Measurements from ENCODE around the gene GCAT.

Gene GCAT

DNA sequence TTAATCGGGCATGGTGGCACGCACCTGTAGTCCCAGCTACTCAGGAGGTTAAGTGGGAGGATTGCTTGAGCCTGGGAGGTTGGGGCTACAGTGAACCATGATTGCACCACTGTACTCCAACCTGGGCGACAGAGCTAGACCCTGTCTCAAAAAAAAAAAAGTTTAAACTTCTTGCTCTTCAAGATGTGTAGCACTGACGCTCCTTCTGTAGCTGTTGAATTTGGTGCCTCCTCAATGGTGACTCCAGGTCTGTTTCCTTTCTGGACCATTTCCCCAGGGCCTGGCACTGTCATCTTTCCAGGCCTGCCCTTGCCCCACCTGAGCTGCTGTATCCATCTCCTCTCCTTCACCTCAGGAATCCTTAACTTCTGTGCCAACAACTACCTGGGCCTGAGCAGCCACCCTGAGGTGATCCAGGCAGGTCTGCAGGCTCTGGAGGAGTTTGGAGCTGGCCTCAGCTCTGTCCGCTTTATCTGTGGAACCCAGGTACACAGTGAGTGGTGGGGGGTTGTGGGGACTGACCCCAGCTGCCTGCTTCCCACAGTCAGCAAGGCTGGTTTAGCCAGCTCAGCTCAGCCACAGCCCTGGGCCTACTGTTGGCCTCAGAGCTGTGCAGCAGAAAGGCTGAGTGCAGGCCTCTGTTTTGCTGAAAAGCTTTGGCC is 2.1 kb downstream of the GCAT start:
- TF ChIP-seq, protein P1, sequence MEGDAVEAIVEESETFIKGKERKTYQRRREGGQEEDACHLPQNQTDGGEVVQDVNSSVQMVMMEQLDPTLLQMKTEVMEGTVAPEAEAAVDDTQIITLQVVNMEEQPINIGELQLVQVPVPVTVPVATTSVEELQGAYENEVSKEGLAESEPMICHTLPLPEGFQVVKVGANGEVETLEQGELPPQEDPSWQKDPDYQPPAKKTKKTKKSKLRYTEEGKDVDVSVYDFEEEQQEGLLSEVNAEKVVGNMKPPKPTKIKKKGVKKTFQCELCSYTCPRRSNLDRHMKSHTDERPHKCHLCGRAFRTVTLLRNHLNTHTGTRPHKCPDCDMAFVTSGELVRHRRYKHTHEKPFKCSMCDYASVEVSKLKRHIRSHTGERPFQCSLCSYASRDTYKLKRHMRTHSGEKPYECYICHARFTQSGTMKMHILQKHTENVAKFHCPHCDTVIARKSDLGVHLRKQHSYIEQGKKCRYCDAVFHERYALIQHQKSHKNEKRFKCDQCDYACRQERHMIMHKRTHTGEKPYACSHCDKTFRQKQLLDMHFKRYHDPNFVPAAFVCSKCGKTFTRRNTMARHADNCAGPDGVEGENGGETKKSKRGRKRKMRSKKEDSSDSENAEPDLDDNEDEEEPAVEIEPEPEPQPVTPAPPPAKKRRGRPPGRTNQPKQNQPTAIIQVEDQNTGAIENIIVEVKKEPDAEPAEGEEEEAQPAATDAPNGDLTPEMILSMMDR (IDR thresholded peaks at IDR 0.05; ENCODE audit: low read length): no peak
- no peak for TF ChIP-seq EZH2 (IDR thresholded peaks at IDR 0.05; ENCODE audit: borderline replicate concordance, low read length)
- Histone ChIP-seq H3F3A (ENCODE audit: insufficient read depth, low read length) (no peaks in the 10 kb centered on the region; the same call in 1 of the 2 replicates), H3K9ac (ENCODE audit: low read length) (no peak overlapping the region), H3K36me3 (ENCODE audit: insufficient read depth, low read length) (peaks cover 5% of the 10 kb centered on the region; the same call in 1 of the 2 replicates), H3K27me3 (ENCODE audit: insufficient read depth, low read length) (peaks cover 6% of the 10 kb centered on the region; the same call in 1 of the 2 replicates), H3K9me3 (ENCODE audit: low read length) (no peaks in the 10 kb centered on the region), H3K4me3 (ENCODE audit: low read depth, low read length, poor library complexity, severe bottlenecking) (no peak overlapping the region), H4K20me1 (ENCODE audit: insufficient read depth, low read length) (no peaks in the 10 kb centered on the region), H3K27ac (ENCODE audit: low read depth, low read length, poor library complexity, severe bottlenecking) (no peak overlapping the region), H3K4me1 (ENCODE audit: insufficient read depth, low read length, severe bottlenecking) (peaks cover 39% of the 10 kb centered on the region), H3K9me2 (ENCODE audit: low read depth, low read length) (no peaks in the 10 kb centered on the region), H2AFZ (ENCODE audit: low read length) (no peak overlapping the region), H3K4me2 (ENCODE audit: low read length) (no peak overlapping the region; the same call in 1 of the 2 replicates), H3K79me2 (ENCODE audit: insufficient read depth, low read length) (no peaks in the 10 kb centered on the region)

DNA sequence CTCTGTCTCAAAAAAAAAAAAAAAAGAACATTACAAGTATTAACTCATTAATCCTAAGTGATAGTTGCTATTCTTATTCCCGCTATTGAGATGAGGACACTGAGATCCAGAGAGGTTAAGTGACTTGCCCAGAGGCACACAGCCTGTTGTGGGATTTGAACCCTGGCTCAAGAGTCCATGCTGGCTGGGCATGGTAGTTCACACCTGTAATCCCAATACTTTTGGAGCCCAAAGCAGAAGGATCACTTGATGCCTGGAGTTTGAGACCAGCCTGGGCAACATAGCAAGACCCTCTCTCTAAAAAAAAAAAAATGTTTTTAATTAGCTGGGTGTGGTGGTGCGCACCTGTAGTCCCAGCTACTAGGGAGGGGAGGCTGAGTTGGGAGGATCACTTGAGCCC is 4.1 kb downstream of the GCAT start:
- no peak overlapping the region for H2AFZ ChIP-seq (ENCODE audit: low read length)
- TF ChIP-seq, protein P1 (IDR thresholded peaks at IDR 0.05; ENCODE audit: low read length): no peak
- no peak for TF ChIP-seq EZH2 (IDR thresholded peaks at IDR 0.05; ENCODE audit: borderline replicate concordance, low read length)
- H3F3A ChIP-seq (ENCODE audit: insufficient read depth, low read length): no peaks in the 10 kb centered on the region

DNA sequence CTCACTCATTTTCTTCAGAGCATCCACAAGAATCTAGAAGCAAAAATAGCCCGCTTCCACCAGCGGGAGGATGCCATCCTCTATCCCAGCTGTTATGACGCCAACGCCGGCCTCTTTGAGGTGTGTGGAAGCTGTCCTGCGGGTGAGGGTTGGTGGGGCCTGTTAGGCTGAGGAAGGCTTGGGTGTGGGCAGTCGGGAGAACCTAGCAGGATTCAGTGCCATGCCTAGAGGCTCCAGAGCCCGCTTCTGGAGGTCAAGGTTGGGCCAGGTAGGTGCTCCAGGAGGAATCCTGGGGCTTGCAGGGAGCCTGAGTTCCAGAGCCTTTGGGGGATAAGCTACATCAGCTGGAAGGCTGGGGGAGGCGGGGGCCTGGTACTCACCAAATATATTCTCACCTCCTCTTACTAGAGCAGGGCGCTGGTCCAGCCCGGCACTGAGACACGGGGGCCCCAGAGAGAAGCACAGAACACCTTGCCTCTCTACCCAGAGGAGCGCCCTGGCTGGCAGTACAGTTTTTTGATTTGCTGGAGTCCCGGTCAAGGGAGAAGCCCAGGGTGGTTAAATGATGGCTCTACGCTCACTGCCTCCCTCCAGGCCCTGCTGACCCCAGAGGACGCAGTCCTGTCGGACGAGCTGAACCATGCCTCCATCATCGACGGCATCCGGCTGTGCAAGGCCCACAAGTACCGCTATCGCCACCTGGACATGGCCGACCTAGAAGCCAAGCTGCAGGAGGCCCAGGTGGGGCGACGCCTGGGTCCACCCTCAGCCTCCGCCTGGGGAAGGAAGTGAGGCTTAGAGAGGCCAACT is 5.3 kb downstream of the GCAT start:
- no peak overlapping the region for H3K27ac ChIP-seq (ENCODE audit: low read depth, low read length, poor library complexity, severe bottlenecking)
- H3K9ac ChIP-seq (ENCODE audit: low read length): no peak overlapping the region
- no peak for TF ChIP-seq EZH2 (IDR thresholded peaks at IDR 0.05; ENCODE audit: borderline replicate concordance, low read length)
- TF ChIP-seq, protein P1 (IDR thresholded peaks at IDR 0.05; ENCODE audit: low read length): no peak

More for the DNA sequence above, 4.1 kb downstream of the GCAT start:
- no peak overlapping the region for H3K4me2 ChIP-seq (ENCODE audit: low read length)
- peaks cover 11% of the 10 kb centered on the region; the same call in 1 of the 2 replicates for H3K36me3 ChIP-seq (ENCODE audit: insufficient read depth, low read length)
- H3K4me3 ChIP-seq (ENCODE audit: low read depth, low read length, poor library complexity, severe bottlenecking): no peak overlapping the region
- peaks cover 23% of the 10 kb centered on the region for H3K4me1 ChIP-seq (ENCODE audit: insufficient read depth, low read length, severe bottlenecking)
- no peaks in the 10 kb centered on the region for H3K27me3 ChIP-seq (ENCODE audit: insufficient read depth, low read length)
- no peak overlapping the region for H3K27ac ChIP-seq (ENCODE audit: low read depth, low read length, poor library complexity, severe bottlenecking)
- H3K9me3 ChIP-seq (ENCODE audit: low read length): no peaks in the 10 kb centered on the region
- no peaks in the 10 kb centered on the region for H3K79me2 ChIP-seq (ENCODE audit: insufficient read depth, low read length)
- no peaks in the 10 kb centered on the region for H3K9me2 ChIP-seq (ENCODE audit: low read depth, low read length)
- no peak overlapping the region for H3K9ac ChIP-seq (ENCODE audit: low read length)
- H4K20me1 ChIP-seq (ENCODE audit: insufficient read depth, low read length): no peaks in the 10 kb centered on the region

More for the DNA sequence above, 5.3 kb downstream of the GCAT start:
- H3K9me3 ChIP-seq (ENCODE audit: low read length): no peaks in the 10 kb centered on the region
- H2AFZ ChIP-seq (ENCODE audit: low read length): no peak overlapping the region
- H3F3A ChIP-seq (ENCODE audit: insufficient read depth, low read length): no peaks in the 10 kb centered on the region
- no peaks in the 10 kb centered on the region for H4K20me1 ChIP-seq (ENCODE audit: insufficient read depth, low read length)
- H3K4me1 ChIP-seq (ENCODE audit: insufficient read depth, low read length, severe bottlenecking): peaks cover 23% of the 10 kb centered on the region
- H3K27me3 ChIP-seq (ENCODE audit: insufficient read depth, low read length): no peaks in the 10 kb centered on the region
- no peaks in the 10 kb centered on the region for H3K9me2 ChIP-seq (ENCODE audit: low read depth, low read length)
- H3K4me3 ChIP-seq (ENCODE audit: low read depth, low read length, poor library complexity, severe bottlenecking): no peak overlapping the region
- H3K4me2 ChIP-seq (ENCODE audit: low read length): no peak overlapping the region
- peaks cover 13% of the 10 kb centered on the region; the same call in 1 of the 2 replicates for H3K36me3 ChIP-seq (ENCODE audit: insufficient read depth, low read length)
- no peaks in the 10 kb centered on the region for H3K79me2 ChIP-seq (ENCODE audit: insufficient read depth, low read length)
